Activated CD4-positive, alpha-beta T cell treated with anti-CD3 and anti-CD28 coated beads for 36 hours (primary cell): ENCODE measurements around the gene OR10A2. TPM values are rescaled to one million over a fixed set of nuclear protein-coding genes. Genes with fewer than 3 reads are reported as not detected.
"Not testable (repeated sequence)": the region's sequence is repeated elsewhere in the genome, so short reads cannot be mapped to it uniquely, and the experiment has no call there.

Experiments
- ATAC-seq: fragments of 200-7000 bp; cut with Tn5 transposase; one replicate; pipeline ENCODE4 v1.10.0; 2021; ENCODE audit warnings: mild to moderate bottlenecking, moderate library complexity
- CTCF ChIA-PET: fragments of 350-600 bp; sonication (Branson Sonifier 250); formaldehyde crosslinking; loops from one replicate; lab custom pipeline; 2021; ENCODE audit warnings: antibody characterized with exemption; lab: Charles Lee
- POLR2A ChIA-PET: fragments of 350-600 bp; sonication (Branson Sonifier 250); formaldehyde crosslinking; loops from one replicate; lab custom pipeline; 2021; ENCODE audit warnings: antibody characterized with exemption, inconsistent platforms; lab: Charles Lee
- DNase-seq: peaks from one replicate; pipeline ENCODE4 v3.0.0-alpha.2; 2020
- H3K27ac Mint-ChIP-seq: one replicate; pipeline ENCODE4 v1.8.0; 2021; ENCODE audit warnings: mixed read lengths
- H3K27me3 Mint-ChIP-seq: one replicate; pipeline ENCODE4 v1.8.0; 2021; ENCODE audit warnings: mixed read lengths
- H3K36me3 Mint-ChIP-seq: one replicate; pipeline ENCODE4 v1.8.0; 2021; ENCODE audit warnings: low read depth, mixed read lengths
- H3K4me1 Mint-ChIP-seq: one replicate; pipeline ENCODE4 v1.8.0; 2021; ENCODE audit warnings: mixed read lengths
- H3K4me3 Mint-ChIP-seq: one replicate; pipeline ENCODE4 v1.8.0; 2021; ENCODE audit warnings: mild to moderate bottlenecking, moderate library complexity, mixed read lengths
- H3K9me3 Mint-ChIP-seq: one replicate; pipeline ENCODE4 v1.8.0; 2021; ENCODE audit warnings: low read depth, mixed read lengths
- intact Hi-C, 2 experiments: fragments of 100-400 bp; cut with DNase I in 1 of 2; cut with micrococcal nuclease in 1 of 2; formaldehyde crosslinking; loops; one replicate each; pipeline versions ENCODE4 v1.14.2 to v1.15.1; 2022 to 2024; cut with DNase I, micrococcal nuclease
- total RNA-seq, 2 experiments: library from RNA; stranded (reverse); gene quantifications; one replicate each; pipeline ENCODE4 v1.2.3, GENCODE V29; 2021

Gene OR10A2
- total RNA-seq, 2 experiments from 2014 or later, result not detected

DNA sequence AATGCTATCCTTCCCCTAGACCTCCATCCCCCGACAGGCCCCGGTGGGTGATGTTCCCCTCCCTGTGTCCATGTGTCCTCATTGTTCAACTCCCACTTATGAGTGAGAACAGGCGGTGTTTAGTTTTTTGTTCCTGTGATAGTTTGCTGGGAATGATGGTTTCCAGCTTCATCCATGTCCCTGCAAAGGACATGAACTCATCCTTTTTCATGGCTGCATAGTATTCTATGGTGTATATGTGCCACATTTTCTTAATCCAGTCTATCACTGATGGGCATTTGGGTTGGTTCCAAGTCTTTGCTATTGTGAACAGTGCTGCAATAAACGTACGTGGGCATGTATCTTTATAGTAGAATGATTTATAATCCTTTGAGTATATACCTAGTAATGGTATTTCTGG lies 24.9 kb downstream of the OR10A2 start:
- ATAC-seq, DNase-seq, H3K4me3 Mint-ChIP-seq, H3K4me1 Mint-ChIP-seq, H3K36me3 Mint-ChIP-seq, POLR2A ChIA-PET, H3K27ac Mint-ChIP-seq, CTCF ChIA-PET, H3K9me3 Mint-ChIP-seq, intact Hi-C loops: not testable (repeated sequence)
- peaks cover 15% of the 10 kb centered on the region for H3K27me3 Mint-ChIP-seq

GRCh38 chr11:6888830-6889229 lies 26.0 kb downstream of the OR10A2 start:
- Mint-ChIP-seq H3K4me3 (no peak overlapping the region), H3K9me3 (no peaks in the 10 kb centered on the region), H3K27ac (no peak overlapping the region), H3K4me1 (no peaks in the 10 kb centered on the region), H3K27me3 (peaks cover 14% of the 10 kb centered on the region), H3K36me3 (no peaks in the 10 kb centered on the region)
- ATAC-seq, result no peak
- DNase-seq, result no peak
- intact Hi-C loops, result no loop called here
- ChIA-PET CTCF (interaction anchor here (1.0 to 1.1 kb wide), 3 partner anchors 24 to 72 kb away, joined by 3 read pairs; no protein-coding TSS in a partner anchor), POLR2A (no interaction called here)

- intact Hi-C loops, result no loop called here
- CTCF ChIA-PET, result interaction anchor here (0.6 to 1.1 kb wide), 4 partner anchors 10 to 189 kb away, joined by 3 to 7 read pairs (median 3); no protein-coding TSS in a partner anchor
- no peaks in the 10 kb centered on the region for H3K9me3 Mint-ChIP-seq
- no peaks in the 10 kb centered on the region for H3K4me1 Mint-ChIP-seq
- peaks cover 14% of the 10 kb centered on the region for H3K27me3 Mint-ChIP-seq
- H3K4me3 Mint-ChIP-seq, result no peak overlapping the region
- H3K27ac Mint-ChIP-seq, result no peak overlapping the region
- no peaks in the 10 kb centered on the region for H3K36me3 Mint-ChIP-seq
- DNase-seq, result no peak
- no peak for ATAC-seq
- POLR2A ChIA-PET, result no interaction called here
These were observed 27.0 kb downstream of the OR10A2 start for GRCh38 chr11:6889835-6890234.

DNA sequence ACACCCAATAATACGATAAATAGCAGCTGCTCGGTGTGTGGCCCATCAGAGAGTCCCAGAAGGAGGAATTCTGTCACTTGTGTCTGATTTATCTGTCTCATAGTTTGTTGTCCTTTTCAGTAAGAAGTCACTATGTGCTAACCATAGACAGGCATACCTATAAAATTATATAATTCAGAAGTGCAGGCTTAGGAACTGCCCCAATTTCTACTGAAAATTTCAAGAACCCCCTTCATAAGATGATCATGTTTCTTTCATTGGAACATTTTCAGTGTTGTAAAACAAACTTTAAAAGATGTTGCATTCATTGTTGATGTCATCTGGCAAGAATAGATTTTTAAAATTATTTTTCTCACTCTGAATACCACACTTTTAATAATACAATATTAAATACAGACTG lies 29.5 kb downstream of the OR10A2 start, which contains the start of gene OR2D2:
TSS of gene OR2D2 (minus strand) at position 101 of the 400 bp plus-strand sequence. CDS start at position 101, 0 bp downstream.
- H3K9me3 Mint-ChIP-seq, result no peaks in the 10 kb centered on the region
- intact Hi-C loops, result no loop called here
- CTCF ChIA-PET, result no interaction called here
- POLR2A ChIA-PET, result no interaction called here
- no peak within 1 kb of the TSS for H3K4me3 Mint-ChIP-seq
- H3K27me3 Mint-ChIP-seq, result peaks cover 10% of the 10 kb centered on the region
- no peaks in the 10 kb centered on the region for H3K36me3 Mint-ChIP-seq
- no peak within 1 kb of the TSS for H3K27ac Mint-ChIP-seq
- H3K4me1 Mint-ChIP-seq, result no peaks in the 10 kb centered on the region
- no peak for DNase-seq
- ATAC-seq, result no peak

- ChIA-PET CTCF (no interaction called here), POLR2A (no interaction called here)
- Mint-ChIP-seq H3K4me3 (no peak overlapping the region), H3K36me3 (no peaks in the 10 kb centered on the region), H3K9me3 (no peaks in the 10 kb centered on the region), H3K4me1 (no peaks in the 10 kb centered on the region), H3K27ac (no peak overlapping the region), H3K27me3 (peaks cover 18% of the 10 kb centered on the region)
- DNase-seq (no peak), ATAC-seq (no peak)
- intact Hi-C loops, result no loop called here
These were observed 31.2 kb downstream of the OR10A2 start for GRCh38 chr11:6894097-6894496.

DNA sequence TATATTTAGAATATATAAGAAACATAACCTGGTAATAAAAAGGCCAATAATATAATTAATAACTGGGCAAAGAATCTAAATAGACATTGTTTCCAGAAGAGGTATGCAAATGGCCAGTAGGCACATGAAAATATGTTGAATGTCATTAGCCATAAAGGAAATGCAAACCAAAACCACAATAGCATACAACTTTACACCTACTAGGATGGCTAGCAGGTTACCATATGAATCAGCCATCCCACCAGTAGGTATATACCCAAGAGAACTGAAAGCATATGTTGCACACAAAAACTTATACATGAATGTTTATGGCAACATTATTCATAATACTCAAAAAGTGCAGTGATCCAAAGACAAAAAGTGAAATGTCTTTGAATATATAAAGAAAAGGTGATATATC lies 32.2 kb downstream of the OR10A2 start:
- Mint-ChIP-seq H3K9me3 (no peaks in the 10 kb centered on the region), H3K4me1 (no peaks in the 10 kb centered on the region), H3K27me3 (peaks cover 17% of the 10 kb centered on the region), H3K4me3 (no peak overlapping the region), H3K27ac (no peak overlapping the region), H3K36me3 (no peaks in the 10 kb centered on the region)
- ChIA-PET POLR2A (no interaction called here), CTCF (no interaction called here)
- DNase-seq, result no peak
- peak; percentile 69 for ATAC-seq
- intact Hi-C loops, result no loop called here

- Mint-ChIP-seq H3K27me3 (peaks cover 16% of the 10 kb centered on the region), H3K27ac (no peak overlapping the region), H3K4me3 (no peak overlapping the region), H3K36me3 (no peaks in the 10 kb centered on the region), H3K4me1 (no peaks in the 10 kb centered on the region), H3K9me3 (no peaks in the 10 kb centered on the region)
- DNase-seq (no peak), ATAC-seq (no peak)
- ChIA-PET CTCF (interaction anchor here (1.1 kb wide), 1 partner anchor 86 kb away, joined by 3 read pairs; no protein-coding TSS in a partner anchor), POLR2A (no interaction called here)
- intact Hi-C loops, result no loop called here
These were observed 36.1 kb downstream of the OR10A2 start for GRCh38 chr11:6898911-6899310.

DNA sequence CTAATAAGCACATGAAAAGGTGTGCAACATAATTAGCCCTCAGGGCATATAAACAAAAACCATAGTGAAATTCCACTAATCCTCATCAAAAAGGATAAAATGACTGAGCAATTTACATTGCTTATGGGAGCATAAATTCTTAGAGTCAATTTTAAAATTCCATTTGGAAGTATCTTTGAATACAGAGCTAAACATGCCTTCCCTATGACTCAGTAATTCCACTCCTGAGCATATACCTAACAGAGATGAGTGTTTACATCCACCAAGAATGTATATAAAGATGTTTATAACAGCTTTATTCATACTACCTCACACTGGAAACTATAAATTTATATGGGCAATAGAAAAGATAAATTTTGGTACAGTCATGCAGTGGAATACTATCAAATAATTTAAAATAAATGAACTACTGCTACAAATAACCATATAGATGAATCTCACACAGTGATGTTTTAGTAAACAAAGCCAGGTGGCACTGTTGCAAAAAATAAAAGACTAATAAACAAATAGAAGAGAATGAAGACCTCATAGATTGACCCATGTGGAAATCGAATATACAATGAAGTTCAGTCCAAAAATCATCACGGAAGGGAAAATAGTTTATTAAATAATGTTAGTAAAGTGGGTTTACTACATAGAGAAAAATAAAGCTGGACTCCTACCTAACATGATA lies 37.6 kb downstream of the OR10A2 start:
- ChIA-PET POLR2A (no interaction called here), CTCF (interaction anchor here (0.6 kb wide), 1 partner anchor 11 kb away, joined by 3 read pairs; no protein-coding TSS in a partner anchor)
- intact Hi-C loops, result no loop called here
- Mint-ChIP-seq H3K9me3 (no peaks in the 10 kb centered on the region), H3K4me1 (no peaks in the 10 kb centered on the region), H3K36me3 (no peaks in the 10 kb centered on the region), H3K4me3 (no peak overlapping the region), H3K27ac (no peak overlapping the region), H3K27me3 (peaks cover 16% of the 10 kb centered on the region)
- DNase-seq, result no peak
- no peak for ATAC-seq

DNA sequence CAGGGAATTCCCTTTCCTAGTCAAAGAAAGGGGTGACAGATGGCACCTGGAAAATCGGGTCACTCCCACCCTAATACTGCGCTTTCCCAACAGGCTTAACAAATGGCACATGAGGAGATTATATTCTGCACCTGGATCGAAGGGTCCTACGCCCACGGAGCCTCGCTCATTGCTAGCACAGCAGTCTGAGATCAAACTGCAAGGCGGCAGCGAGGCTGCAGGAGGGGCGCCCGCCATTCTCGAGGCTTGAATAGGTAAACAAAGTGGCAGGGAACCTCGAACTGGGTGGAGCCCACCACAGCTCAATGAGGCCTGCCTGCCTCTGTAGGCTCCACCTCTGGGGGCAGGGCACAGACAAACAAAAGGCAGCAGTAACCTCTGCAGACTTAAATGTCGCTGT lies 41.9 kb downstream of the OR10A2 start:
- H3K27ac Mint-ChIP-seq, POLR2A ChIA-PET, DNase-seq, intact Hi-C loops, ATAC-seq, H3K27me3 Mint-ChIP-seq, H3K9me3 Mint-ChIP-seq, CTCF ChIA-PET, H3K36me3 Mint-ChIP-seq, H3K4me1 Mint-ChIP-seq, H3K4me3 Mint-ChIP-seq: not testable (repeated sequence)

DNA sequence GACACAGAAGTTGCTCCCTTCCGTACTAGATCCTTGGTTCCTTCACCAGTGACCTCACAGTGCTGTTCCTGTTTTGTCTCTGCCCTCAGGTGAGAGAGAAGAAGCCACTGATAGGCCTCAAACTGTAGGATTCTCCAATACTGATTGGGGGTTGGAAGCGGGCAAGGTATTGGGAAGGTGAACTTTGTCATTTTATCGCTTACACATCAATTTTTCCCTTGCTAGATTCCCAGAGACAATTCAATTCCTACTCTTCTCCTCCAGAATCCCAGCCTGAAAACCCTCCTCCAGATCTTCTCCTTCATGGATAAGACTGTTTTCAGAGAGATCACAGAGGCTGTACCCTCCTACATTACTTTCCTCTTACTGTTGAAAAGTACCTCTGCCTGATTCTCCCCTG lies 48.5 kb downstream of the OR10A2 start:
- CTCF ChIA-PET, result interaction anchor here (0.5 kb wide), 1 partner anchor 1226 kb away, joined by 3 read pairs; the partner anchor contains the start of gene TRIM5
- Mint-ChIP-seq H3K27ac (no peak overlapping the region), H3K4me3 (no peak overlapping the region), H3K4me1 (peaks cover 4% of the 10 kb centered on the region), H3K9me3 (no peaks in the 10 kb centered on the region), H3K36me3 (no peaks in the 10 kb centered on the region), H3K27me3 (no peaks in the 10 kb centered on the region)
- ATAC-seq (no peak), DNase-seq (no peak)
- POLR2A ChIA-PET, result no interaction called here
- intact Hi-C loops, result no loop called here

GRCh38 chr11:6911948-6912347 lies 49.1 kb downstream of the OR10A2 start:
- ATAC-seq (no peak), DNase-seq (no peak)
- H3K4me1 Mint-ChIP-seq, result peaks cover 4% of the 10 kb centered on the region
- intact Hi-C loops, result no loop called here
- H3K4me3 Mint-ChIP-seq, result no peak overlapping the region
- H3K27ac Mint-ChIP-seq, result no peak overlapping the region
- H3K27me3 Mint-ChIP-seq, result no peaks in the 10 kb centered on the region
- POLR2A ChIA-PET, result no interaction called here
- H3K36me3 Mint-ChIP-seq, result no peaks in the 10 kb centered on the region
- no peaks in the 10 kb centered on the region for H3K9me3 Mint-ChIP-seq
- CTCF ChIA-PET, result no interaction called here

DNA sequence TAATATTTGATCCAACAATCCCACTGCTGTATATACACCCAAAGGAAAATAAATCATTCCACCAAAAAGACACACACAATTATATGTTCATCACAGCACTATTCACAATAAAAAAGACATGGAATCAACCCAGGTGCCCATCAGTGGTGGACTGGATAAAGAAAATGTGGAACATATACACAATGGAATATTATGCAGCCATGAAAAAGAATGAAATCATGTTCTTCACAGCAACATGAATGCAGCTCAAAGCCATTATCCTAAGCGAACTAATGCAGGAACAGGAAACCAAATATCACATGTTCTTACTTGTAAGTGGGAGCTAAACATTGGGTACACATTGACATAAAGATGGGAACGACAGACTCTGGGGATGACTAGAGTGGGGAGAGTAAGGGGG lies 56.8 kb downstream of the OR10A2 start:
- ATAC-seq, result no peak
- no peak for DNase-seq
- no peaks in the 10 kb centered on the region for H3K36me3 Mint-ChIP-seq
- H3K27me3 Mint-ChIP-seq, result peaks cover 6% of the 10 kb centered on the region
- H3K4me1 Mint-ChIP-seq, result no peaks in the 10 kb centered on the region
- intact Hi-C loops, result no loop called here
- no peak overlapping the region for H3K4me3 Mint-ChIP-seq
- no peak overlapping the region for H3K27ac Mint-ChIP-seq
- POLR2A ChIA-PET, result no interaction called here
- CTCF ChIA-PET, result no interaction called here
- peaks cover 3% of the 10 kb centered on the region for H3K9me3 Mint-ChIP-seq
